Adipocyte (in vitro differentiated cells): Measurements from ENCODE around the gene CYP46A1.
"Not testable (repeated sequence)": the region's sequence is repeated elsewhere in the genome, so short reads cannot be mapped to it uniquely, and the experiment has no call there.

Experiments used
- DNase-seq: peaks from one replicate; pipeline ENCODE4 v3.0.0-alpha.2; 2015; ENCODE audit warnings: low read depth
- H3K27me3 ChIP-seq: replicated peaks from 2 replicates; pipeline ENCODE4 v1.7.0; 2013; ENCODE audit warnings: mild to moderate bottlenecking, low read length, moderate library complexity; ENCODE audit not compliant: control insufficient read depth, insufficient read depth
- H3K36me3 ChIP-seq: 2 replicates; pipeline ENCODE4 v1.7.0; 2013; ENCODE audit warnings: low read length, mild to moderate bottlenecking, moderate library complexity; ENCODE audit not compliant: control insufficient read depth, insufficient read depth, severe bottlenecking
- H3K4me1 ChIP-seq: 2 replicates; pipeline ENCODE4 v1.7.0; 2013; ENCODE audit warnings: mild to moderate bottlenecking, low read length, moderate library complexity; ENCODE audit not compliant: control insufficient read depth, insufficient read depth
- H3K4me3 ChIP-seq: 2 replicates; pipeline ENCODE4 v1.7.0; 2013; ENCODE audit warnings: mild to moderate bottlenecking, low read length, moderate library complexity
- H3K9ac ChIP-seq: 2 replicates; pipeline ENCODE4 v1.7.0; 2013; ENCODE audit warnings: mild to moderate bottlenecking, low read length, moderate library complexity
- H3K9me3 ChIP-seq: 2 replicates; pipeline ENCODE4 v1.7.0; 2013; ENCODE audit warnings: mild to moderate bottlenecking, low read length, moderate library complexity; ENCODE audit not compliant: control insufficient read depth

The CYP46A1 gene

GRCh38 chr14:99683619-99684409, at the start of gene CYP46A1:
Gene CYP46A1, plus strand, starts transcription at chr14:99684298. Its CDS starts 120 bp downstream, at chr14:99684418.
- Histone ChIP-seq H3K4me1 (peaks cover 6% of the 10 kb centered on the region), H3K9ac (peak within 1 kb of the TSS; percentile 89), H3K36me3 (no peaks in the 10 kb centered on the region), H3K9me3 (peaks cover 1% of the 10 kb centered on the region), H3K27me3 (peaks cover 29% of the 10 kb centered on the region), H3K4me3 (peak within 1 kb of the TSS; percentile 89)
- peak; percentile 100 for DNase-seq

DNA sequence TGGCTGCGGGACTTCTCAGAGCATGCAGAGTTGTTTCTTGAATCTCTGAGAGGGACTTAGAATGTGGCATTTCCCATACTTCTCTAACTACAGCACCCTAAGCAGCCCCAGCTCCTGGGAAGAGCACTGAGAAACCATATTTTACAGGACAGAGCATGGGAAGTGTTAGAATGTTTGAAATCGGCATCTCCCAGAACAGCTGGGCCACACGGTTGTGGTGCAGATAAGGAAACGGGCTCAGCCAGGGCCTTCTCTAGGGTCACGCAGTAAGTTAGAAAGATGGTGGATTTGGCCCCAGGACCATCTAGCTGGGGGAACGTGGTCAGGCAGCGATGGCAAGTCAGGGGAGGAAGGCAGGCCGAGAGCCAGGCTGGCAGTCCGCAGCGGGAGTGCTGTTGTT, 49.7 kb upstream of the CYP46A1 start:
- no peak for DNase-seq
- Histone ChIP-seq H3K9me3 (no peaks in the 10 kb centered on the region), H3K36me3 (no peaks in the 10 kb centered on the region), H3K27me3 (peaks cover 37% of the 10 kb centered on the region), H3K4me3 (no peak overlapping the region), H3K9ac (no peak overlapping the region), H3K4me1 (no peaks in the 10 kb centered on the region)

GRCh38 chr14:99635116-99635515, 49.0 kb upstream of the CYP46A1 start:
- no peaks in the 10 kb centered on the region for H3K9me3 ChIP-seq
- no peak overlapping the region for H3K9ac ChIP-seq
- H3K4me1 ChIP-seq, result no peaks in the 10 kb centered on the region
- H3K4me3 ChIP-seq, result no peak overlapping the region
- H3K27me3 ChIP-seq, result peaks cover 37% of the 10 kb centered on the region
- DNase-seq, result no peak
- H3K36me3 ChIP-seq, result no peaks in the 10 kb centered on the region

- Histone ChIP-seq H3K36me3 (no peaks in the 10 kb centered on the region), H3K9ac (no peak overlapping the region), H3K27me3 (peaks cover 37% of the 10 kb centered on the region), H3K9me3 (no peaks in the 10 kb centered on the region), H3K4me3 (no peak overlapping the region), H3K4me1 (no peaks in the 10 kb centered on the region)
- DNase-seq, result no peak
Observed at GRCh38 chr14:99636487-99636886, 47.6 kb upstream of the CYP46A1 start.

DNA sequence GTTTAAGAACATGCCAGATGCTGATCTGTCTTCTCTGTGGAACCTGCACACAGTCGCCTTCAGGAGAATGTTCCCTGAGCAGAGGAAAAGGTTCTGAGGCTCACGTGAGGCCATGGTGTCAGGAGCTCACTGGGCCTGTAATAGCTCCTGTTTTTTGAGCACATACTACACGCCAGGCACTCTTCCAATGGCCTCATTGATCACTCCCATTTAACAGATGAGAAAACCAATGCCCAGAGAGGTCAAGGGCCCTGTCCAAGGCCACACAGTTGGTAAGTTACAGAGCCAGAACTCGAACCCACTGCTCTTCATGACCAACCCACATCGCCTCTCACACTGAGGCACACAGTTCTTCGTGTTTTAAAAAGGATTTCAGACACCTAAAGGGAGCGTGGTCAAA, 46.5 kb upstream of the CYP46A1 start:
- Histone ChIP-seq H3K4me1 (no peaks in the 10 kb centered on the region), H3K27me3 (peaks cover 30% of the 10 kb centered on the region), H3K36me3 (no peaks in the 10 kb centered on the region), H3K9ac (no peak overlapping the region), H3K4me3 (no peak overlapping the region), H3K9me3 (no peaks in the 10 kb centered on the region)
- DNase-seq, result no peak

GRCh38 chr14:99642771-99643170, 41.3 kb upstream of the CYP46A1 start:
- not testable (repeated sequence) for H3K9ac ChIP-seq, H3K4me1 ChIP-seq, H3K27me3 ChIP-seq, DNase-seq, H3K9me3 ChIP-seq, H3K36me3 ChIP-seq, H3K4me3 ChIP-seq

DNA sequence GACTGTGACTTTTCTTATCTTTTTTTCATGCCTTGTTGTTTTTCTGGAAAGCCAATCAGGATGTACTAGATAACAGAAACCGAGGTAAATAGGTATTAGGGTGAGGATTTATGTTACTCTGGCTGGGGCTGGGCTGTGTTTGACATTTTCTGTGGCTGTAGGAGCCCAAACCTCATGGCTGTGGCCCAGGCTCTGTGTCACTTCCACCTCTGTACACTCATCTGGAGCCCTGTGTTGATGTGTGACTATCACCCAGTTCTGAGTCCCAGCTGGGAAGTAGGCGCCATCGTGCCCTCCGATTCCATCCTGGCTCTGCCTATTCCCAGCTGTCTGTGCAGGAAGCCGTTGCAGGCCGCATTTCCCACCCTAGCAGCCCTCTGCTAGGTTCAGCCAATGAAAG, 40.8 kb upstream of the CYP46A1 start:
- H3K27me3 ChIP-seq, result no peaks in the 10 kb centered on the region
- DNase-seq, result no peak
- no peaks in the 10 kb centered on the region for H3K36me3 ChIP-seq
- H3K4me3 ChIP-seq, result no peak overlapping the region
- H3K9me3 ChIP-seq, result no peaks in the 10 kb centered on the region
- H3K9ac ChIP-seq, result no peak overlapping the region
- H3K4me1 ChIP-seq, result peaks cover 3% of the 10 kb centered on the region

DNA sequence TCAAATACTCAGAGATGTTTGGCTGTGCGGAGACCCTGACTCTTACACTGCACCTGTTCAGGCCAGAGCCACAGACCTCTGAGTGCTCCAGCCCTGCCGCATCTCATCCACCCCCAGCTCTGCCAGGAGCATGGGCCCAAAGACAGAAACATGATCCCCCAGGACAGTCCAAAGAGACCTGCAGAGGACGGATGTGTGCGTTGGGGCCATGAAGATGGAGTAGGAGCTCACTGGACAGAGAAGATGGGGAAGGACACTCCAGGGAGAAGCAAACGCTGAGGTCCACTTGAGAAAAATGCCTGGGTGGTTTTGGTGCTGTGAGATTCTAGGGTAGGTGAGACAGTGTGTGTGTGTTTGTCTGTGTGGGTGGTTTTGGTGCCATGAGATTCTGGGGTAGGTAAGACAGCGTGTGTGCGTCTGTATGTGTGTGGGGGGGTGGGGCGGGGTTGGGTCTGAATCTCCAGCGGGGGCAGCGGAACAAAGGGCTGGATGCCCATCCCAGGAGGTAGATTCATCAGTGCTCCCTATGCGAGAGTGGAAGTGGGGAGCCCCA, 40.0 kb upstream of the CYP46A1 start:
- Histone ChIP-seq H3K27me3 (no peaks in the 10 kb centered on the region), H3K9ac (peak overlapping the region; percentile 79), H3K4me1 (peaks cover 7% of the 10 kb centered on the region)

GRCh38 chr14:99644723-99645544, 39.2 kb upstream of the CYP46A1 start, which contains the start of gene HHIPL1:
Gene HHIPL1, plus strand, starts transcription at chr14:99645129. Its CDS starts 79 bp downstream, at chr14:99645208.
- H3K4me3 ChIP-seq, result peak within 1 kb of the TSS; percentile 71
- peak; percentile 51 for DNase-seq
- H3K27me3 ChIP-seq, result no peaks in the 10 kb centered on the region
- peaks cover 7% of the 10 kb centered on the region for H3K4me1 ChIP-seq
- no peaks in the 10 kb centered on the region for H3K36me3 ChIP-seq
- H3K9me3 ChIP-seq, result no peaks in the 10 kb centered on the region
- H3K9ac ChIP-seq, result peak within 1 kb of the TSS; percentile 79

More for the DNA sequence above, 40.0 kb upstream of the CYP46A1 start:
- no peaks in the 10 kb centered on the region for H3K36me3 ChIP-seq
- DNase-seq, result no peak
- H3K4me3 ChIP-seq, result no peak overlapping the region
- no peaks in the 10 kb centered on the region for H3K9me3 ChIP-seq

DNA sequence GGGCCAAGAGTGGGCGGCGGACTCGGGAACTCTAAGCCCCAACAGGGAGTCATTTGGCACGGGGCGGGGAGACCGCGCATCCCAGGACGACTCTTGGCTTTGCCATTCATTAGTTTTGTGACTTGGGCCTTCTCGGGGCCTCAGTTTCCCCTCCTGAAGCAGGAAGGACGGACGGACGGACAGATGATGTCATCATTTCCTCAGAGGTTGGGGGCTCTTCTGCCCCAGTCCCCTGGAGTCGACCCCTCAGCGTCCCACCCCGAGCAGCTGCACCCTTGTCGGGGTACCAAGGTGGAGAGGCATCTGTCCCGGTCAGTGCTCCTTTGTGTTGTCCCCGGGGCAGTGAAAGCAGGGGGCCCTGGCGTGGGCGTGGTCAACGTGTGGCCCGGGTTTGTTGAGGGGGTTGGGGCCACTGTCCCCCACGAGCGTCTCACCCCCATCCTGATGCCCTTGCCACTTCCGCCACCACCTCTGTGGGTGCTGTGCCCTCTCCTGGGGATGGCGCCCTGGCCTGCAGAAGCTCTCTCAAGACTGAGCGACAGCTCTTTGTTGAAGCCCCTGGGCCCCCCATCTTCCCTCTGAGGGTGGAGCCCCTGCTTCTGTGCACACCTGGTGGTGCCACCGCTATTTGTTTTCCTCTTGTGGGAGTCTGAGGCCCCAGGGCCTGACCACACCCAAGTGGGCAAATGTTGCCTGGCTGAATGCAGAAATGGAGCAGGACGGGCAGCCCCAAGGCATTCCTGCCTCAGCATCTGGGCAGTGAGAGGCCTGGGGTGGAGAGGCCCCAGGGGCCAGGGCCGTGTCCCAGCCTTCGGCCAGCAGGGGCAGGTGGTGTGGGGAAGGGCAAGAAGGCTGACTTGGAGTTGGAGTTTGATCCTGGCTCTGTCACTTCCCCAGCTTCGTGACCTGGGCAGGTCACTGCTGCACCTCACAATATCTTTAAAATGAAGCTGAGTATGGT, 38.3 kb upstream of the CYP46A1 start:
- Histone ChIP-seq H3K9me3 (no peaks in the 10 kb centered on the region), H3K4me3 (peak overlapping the region; percentile 71), H3K36me3 (no peaks in the 10 kb centered on the region), H3K27me3 (no peaks in the 10 kb centered on the region), H3K4me1 (peaks cover 7% of the 10 kb centered on the region), H3K9ac (peak overlapping the region; percentile 79)
- DNase-seq, result no peak
